Activated naive CD4-positive, alpha-beta T cell treated with anti-CD3 and anti-CD28 coated beads, Interleukin-2, amount 50 U/mL, for 16 hours (primary cell): ENCODE data around the gene FAM72B.
"Not testable (repeated sequence)": the region's sequence is repeated elsewhere in the genome, so short reads cannot be mapped to it uniquely, and the experiment has no call there.

Source experiments
- DNase-seq: peaks from one replicate; pipeline ENCODE4 v3.0.0-alpha.2; 2020

Gene FAM72B

GRCh38 chr1:121184290-121185127 lies at the start of gene FAM72B, which contains the start of gene SRGAP2C:
Gene FAM72B, minus strand, starts transcription at chr1:121184340. Its CDS starts 851 bp downstream, at chr1:121183489.
Gene SRGAP2C, plus strand, starts transcription at chr1:121184975. Its CDS starts 2,472 bp downstream, at chr1:121187447.
- DNase-seq, result peak; percentile 87

GRCh38 chr1:121232445-121233125 lies 48.4 kb upstream of the FAM72B start:
- DNase-seq, result not testable (repeated sequence)

- not testable (repeated sequence) for DNase-seq
Observed at GRCh38 chr1:121230636-121231035, 46.5 kb upstream of the FAM72B start.

- DNase-seq, result not testable (repeated sequence)
Observed at GRCh38 chr1:121227544-121228330, 43.6 kb upstream of the FAM72B start.

GRCh38 chr1:121226925-121227324 lies 42.8 kb upstream of the FAM72B start:
- not testable (repeated sequence) for DNase-seq

GRCh38 chr1:121226295-121226904 lies 42.3 kb upstream of the FAM72B start:
- not testable (repeated sequence) for DNase-seq

- DNase-seq, result not testable (repeated sequence)
Observed at GRCh38 chr1:121224714-121225113, 40.6 kb upstream of the FAM72B start.

- not testable (repeated sequence) for DNase-seq
Observed at GRCh38 chr1:121221770-121222169, 37.6 kb upstream of the FAM72B start.

GRCh38 chr1:121216676-121217075 lies 32.5 kb upstream of the FAM72B start:
- DNase-seq, result not testable (repeated sequence)

GRCh38 chr1:121215699-121216417 lies 31.7 kb upstream of the FAM72B start:
- not testable (repeated sequence) for DNase-seq

- DNase-seq, result not testable (repeated sequence)
Observed at GRCh38 chr1:121214544-121215156, 30.5 kb upstream of the FAM72B start.

GRCh38 chr1:121213491-121213890 lies 29.4 kb upstream of the FAM72B start:
- not testable (repeated sequence) for DNase-seq

GRCh38 chr1:121210778-121211177 lies 26.6 kb upstream of the FAM72B start:
- DNase-seq, result not testable (repeated sequence)

GRCh38 chr1:121208375-121208774 lies 24.2 kb upstream of the FAM72B start:
- not testable (repeated sequence) for DNase-seq

- not testable (repeated sequence) for DNase-seq
Observed at GRCh38 chr1:121207328-121207727, 23.2 kb upstream of the FAM72B start.

- DNase-seq, result not testable (repeated sequence)
Observed at GRCh38 chr1:121205786-121206711, 21.9 kb upstream of the FAM72B start.

- DNase-seq, result not testable (repeated sequence)
Observed at GRCh38 chr1:121202986-121203385, 18.8 kb upstream of the FAM72B start.

- not testable (repeated sequence) for DNase-seq
Observed at GRCh38 chr1:121200985-121201981, 17.1 kb upstream of the FAM72B start.

- not testable (repeated sequence) for DNase-seq
Observed at GRCh38 chr1:121200232-121200631, 16.1 kb upstream of the FAM72B start.
